22Rv1 (cell line): ENCODE data around the gene GLYATL1B.
"Not testable (repeated sequence)": the region's sequence is repeated elsewhere in the genome, so short reads cannot be mapped to it uniquely, and the experiment has no call there.

Experiments
- ZFX ChIP-seq: fragments of 450-650 bp; IDR thresholded peaks from 2 replicates; pipeline ENCODE4 v1.6.1; 2017; ENCODE audit warnings: antibody characterized with exemption, borderline replicate concordance
- TF ChIP-seq, protein P1 (sequence below): fragments of 450-650 bp; IDR thresholded peaks from 2 replicates; pipeline ENCODE4 v1.5.1; 2017; ENCODE audit warnings: mild to moderate bottlenecking

DNA sequence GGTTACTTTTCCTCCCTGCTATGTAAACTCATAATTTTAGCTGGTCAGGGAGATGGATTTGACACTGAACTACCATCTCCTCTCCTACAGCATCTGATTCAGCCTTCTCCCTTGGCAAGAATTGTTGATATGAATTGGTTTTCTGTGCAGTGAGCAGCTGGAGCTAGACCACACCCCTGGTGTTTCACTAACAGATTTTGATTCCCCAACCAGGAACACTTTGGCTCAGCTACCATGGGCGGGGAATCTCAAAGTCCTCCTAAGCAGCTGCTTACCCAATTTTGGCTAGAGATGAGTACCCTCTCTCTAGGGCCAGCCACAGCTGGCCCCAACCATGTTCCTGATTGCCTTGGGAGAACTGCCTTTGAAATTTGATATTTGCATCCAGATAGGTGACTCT is 48.7 kb upstream of the GLYATL1B start:
- TF ChIP-seq, protein P1, sequence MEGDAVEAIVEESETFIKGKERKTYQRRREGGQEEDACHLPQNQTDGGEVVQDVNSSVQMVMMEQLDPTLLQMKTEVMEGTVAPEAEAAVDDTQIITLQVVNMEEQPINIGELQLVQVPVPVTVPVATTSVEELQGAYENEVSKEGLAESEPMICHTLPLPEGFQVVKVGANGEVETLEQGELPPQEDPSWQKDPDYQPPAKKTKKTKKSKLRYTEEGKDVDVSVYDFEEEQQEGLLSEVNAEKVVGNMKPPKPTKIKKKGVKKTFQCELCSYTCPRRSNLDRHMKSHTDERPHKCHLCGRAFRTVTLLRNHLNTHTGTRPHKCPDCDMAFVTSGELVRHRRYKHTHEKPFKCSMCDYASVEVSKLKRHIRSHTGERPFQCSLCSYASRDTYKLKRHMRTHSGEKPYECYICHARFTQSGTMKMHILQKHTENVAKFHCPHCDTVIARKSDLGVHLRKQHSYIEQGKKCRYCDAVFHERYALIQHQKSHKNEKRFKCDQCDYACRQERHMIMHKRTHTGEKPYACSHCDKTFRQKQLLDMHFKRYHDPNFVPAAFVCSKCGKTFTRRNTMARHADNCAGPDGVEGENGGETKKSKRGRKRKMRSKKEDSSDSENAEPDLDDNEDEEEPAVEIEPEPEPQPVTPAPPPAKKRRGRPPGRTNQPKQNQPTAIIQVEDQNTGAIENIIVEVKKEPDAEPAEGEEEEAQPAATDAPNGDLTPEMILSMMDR = not testable (repeated sequence)
- not testable (repeated sequence) for TF ChIP-seq ZFX
